ENCODE data around the gene IL27RA. TPM values are rescaled to one million over a fixed set of nuclear protein-coding genes. Genes with fewer than 3 reads are reported as not detected.

IL27RA gene
- polyA plus RNA-seq, 1 experiment = 6.6 TPM

DNA sequence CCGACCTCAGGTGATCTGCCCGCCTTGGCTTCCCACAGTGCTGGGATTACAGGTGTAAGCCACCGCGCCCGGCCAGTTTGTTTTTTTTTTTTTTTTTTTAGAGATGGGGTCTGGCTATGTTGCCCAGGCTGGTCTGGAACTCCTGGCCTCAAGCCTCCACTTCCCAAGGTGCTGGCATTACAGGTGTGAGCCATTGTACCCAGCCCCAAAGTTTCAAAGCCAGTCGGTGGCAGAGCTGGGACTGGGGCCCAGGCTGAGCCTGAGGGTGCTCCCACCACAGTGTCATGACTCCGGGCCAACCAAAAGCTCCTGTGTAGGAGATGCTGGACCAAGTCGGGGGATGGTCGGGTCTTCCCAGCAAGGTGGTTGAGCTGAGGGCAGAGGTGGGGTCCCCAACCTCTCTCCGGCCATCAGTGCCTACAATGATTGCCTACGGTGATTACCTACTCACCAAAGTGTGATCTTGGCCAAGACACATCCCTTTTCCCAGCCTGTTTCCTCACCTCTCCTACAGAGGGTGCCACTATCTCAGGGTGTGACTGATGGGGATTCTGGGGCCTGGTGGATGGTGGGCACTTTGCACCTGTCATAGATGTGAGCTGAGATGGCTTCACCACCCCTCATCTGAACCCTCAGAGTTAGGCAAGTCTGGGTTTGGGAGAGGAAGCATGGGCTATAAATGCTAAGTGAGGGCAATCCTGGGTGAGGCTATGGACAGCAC lies 64.9 kb downstream of the IL27RA start:
- peaks cover 18% of the 10 kb centered on the region for H3K36me3 ChIP-seq (ENCODE audit: control insufficient read depth, insufficient read depth, low read length)
- H3K4me3 ChIP-seq (ENCODE audit: low read depth, low read length) = no peak overlapping the region
- no peak for DNase-seq (ENCODE audit: low read depth)
- H3K27me3 ChIP-seq (ENCODE audit: control insufficient read depth, insufficient read depth, low read length) = no peaks in the 10 kb centered on the region
- TF ChIP-seq, protein P1, sequence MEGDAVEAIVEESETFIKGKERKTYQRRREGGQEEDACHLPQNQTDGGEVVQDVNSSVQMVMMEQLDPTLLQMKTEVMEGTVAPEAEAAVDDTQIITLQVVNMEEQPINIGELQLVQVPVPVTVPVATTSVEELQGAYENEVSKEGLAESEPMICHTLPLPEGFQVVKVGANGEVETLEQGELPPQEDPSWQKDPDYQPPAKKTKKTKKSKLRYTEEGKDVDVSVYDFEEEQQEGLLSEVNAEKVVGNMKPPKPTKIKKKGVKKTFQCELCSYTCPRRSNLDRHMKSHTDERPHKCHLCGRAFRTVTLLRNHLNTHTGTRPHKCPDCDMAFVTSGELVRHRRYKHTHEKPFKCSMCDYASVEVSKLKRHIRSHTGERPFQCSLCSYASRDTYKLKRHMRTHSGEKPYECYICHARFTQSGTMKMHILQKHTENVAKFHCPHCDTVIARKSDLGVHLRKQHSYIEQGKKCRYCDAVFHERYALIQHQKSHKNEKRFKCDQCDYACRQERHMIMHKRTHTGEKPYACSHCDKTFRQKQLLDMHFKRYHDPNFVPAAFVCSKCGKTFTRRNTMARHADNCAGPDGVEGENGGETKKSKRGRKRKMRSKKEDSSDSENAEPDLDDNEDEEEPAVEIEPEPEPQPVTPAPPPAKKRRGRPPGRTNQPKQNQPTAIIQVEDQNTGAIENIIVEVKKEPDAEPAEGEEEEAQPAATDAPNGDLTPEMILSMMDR (IDR thresholded peaks at IDR 0.05; ENCODE audit: insufficient read depth, low read depth, low read length) = no peak
- CTCF ChIA-PET = interaction anchor here (1.4 kb wide), 1 partner anchor 17 kb away, joined by 6 read pairs; no protein-coding TSS in a partner anchor
- POLR2A ChIA-PET = no interaction called here

DNA sequence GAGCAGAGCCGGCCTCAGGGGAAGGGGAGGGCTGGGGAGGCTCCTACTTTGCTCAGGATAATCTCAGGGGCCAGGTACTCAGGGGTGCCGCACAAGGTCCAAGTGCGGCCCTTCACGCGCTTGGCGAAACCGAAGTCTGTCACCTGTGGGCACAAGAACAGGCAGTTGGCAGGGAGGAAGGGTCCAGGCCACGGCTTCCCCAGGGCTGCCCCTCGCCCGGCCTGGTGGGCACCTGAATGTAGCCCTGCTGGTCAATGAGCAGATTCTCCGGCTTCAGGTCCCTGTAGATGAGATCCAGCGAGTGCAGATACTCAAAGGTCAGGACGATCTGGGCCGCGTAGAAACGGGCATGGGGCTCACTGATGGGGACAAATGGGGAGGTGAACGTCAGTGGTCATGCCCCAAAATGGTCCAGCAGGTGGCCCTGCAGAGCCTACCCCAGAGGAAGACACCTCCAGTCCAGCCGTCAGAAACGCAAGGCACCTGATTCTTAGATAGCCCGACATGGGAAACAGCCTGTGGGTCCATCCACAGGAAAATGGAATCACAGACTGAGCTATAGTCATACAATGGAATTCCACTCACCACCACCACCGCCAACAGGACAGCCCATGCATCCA lies 66.1 kb downstream of the IL27RA start:
- Histone ChIP-seq H3K36me3 (ENCODE audit: control insufficient read depth, insufficient read depth, low read length) (peaks cover 20% of the 10 kb centered on the region), H3K27me3 (ENCODE audit: control insufficient read depth, insufficient read depth, low read length) (no peaks in the 10 kb centered on the region), H3K4me3 (ENCODE audit: low read depth, low read length) (no peak overlapping the region)
- POLR2A ChIA-PET = no interaction called here
- DNase-seq (ENCODE audit: low read depth) = no peak
- TF ChIP-seq, protein P1 (IDR thresholded peaks at IDR 0.05; ENCODE audit: insufficient read depth, low read depth, low read length) = no peak
- CTCF ChIA-PET = no interaction called here

DNA sequence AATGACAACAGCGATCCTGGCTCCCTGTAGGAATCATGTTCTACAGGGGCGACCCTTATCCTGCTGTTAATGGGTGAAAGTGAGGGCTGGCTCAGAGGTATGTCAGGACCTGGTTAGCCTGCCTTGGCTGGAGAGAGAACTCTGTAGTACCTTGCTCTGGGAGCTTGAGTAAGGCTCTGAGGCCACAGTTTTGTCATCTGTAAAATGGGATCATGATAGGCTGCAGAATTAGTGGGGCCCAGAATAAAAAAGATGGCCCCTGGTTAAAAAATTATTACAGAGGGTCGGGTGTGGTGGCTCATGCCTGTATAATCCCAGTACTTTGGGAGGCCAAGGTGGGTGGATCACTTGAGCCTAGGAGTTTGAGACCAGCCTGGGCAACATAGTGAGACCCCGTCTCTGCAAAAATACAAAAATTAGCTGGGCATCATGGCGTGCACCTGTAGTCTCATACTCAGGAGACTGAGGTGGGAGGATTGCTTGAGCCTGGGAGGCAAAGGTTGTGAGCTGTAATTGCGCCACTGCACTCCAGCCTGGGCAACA lies 69.5 kb downstream of the IL27RA start:
- H3K36me3 ChIP-seq (ENCODE audit: control insufficient read depth, insufficient read depth, low read length) = peaks cover 32% of the 10 kb centered on the region
- no peak overlapping the region for H3K4me3 ChIP-seq (ENCODE audit: low read depth, low read length)
- POLR2A ChIA-PET = no interaction called here
- TF ChIP-seq, protein P1 (IDR thresholded peaks at IDR 0.05; ENCODE audit: insufficient read depth, low read depth, low read length) = no peak
- H3K27me3 ChIP-seq (ENCODE audit: control insufficient read depth, insufficient read depth, low read length) = no peaks in the 10 kb centered on the region
- no peak for DNase-seq (ENCODE audit: low read depth)
- CTCF ChIA-PET = interaction anchor here (0.7 kb wide), 1 partner anchor 13 kb away, joined by 3 read pairs; no protein-coding TSS in a partner anchor

DNA sequence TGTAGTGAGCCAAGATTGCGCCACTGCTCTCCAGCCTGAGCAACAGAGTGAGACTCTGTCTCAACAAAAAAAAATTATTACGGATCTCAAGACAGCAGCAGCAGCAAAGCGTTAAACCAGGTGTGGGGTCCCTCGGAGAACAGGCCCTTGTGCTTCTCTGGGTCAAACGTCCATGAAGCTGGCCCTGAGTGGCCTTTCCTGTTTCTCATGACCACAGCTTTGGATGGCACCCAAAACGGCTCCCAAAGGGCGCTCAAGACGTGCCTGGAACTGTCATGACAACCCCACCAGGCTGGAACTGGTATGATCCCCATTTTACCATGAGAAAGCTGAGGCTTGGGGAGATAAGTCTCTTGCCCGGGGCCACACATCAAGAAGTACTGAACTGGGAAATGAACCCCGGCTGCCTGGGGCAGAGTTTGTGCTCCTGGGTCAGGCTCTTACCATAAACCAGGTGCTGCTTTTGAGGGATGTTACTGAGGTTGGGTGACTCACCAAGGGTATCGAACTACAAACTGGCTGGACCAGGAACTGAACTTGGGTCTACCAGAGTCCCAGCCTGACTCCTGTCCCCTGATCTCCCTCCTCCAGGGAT lies 70.6 kb downstream of the IL27RA start:
- no peak for DNase-seq (ENCODE audit: low read depth)
- TF ChIP-seq, protein P1 (IDR thresholded peaks at IDR 0.05; ENCODE audit: insufficient read depth, low read depth, low read length) = no peak
- CTCF ChIA-PET = interaction anchor here (0.8 to 1.3 kb wide), 2 partner anchors 10 to 29 kb away, joined by 3 to 4 read pairs; partner anchors contain the start of gene MISP3
- POLR2A ChIA-PET = no interaction called here
- Histone ChIP-seq H3K27me3 (ENCODE audit: control insufficient read depth, insufficient read depth, low read length) (no peaks in the 10 kb centered on the region), H3K36me3 (ENCODE audit: control insufficient read depth, insufficient read depth, low read length) (peaks cover 26% of the 10 kb centered on the region), H3K4me3 (ENCODE audit: low read depth, low read length) (no peak overlapping the region)

DNA sequence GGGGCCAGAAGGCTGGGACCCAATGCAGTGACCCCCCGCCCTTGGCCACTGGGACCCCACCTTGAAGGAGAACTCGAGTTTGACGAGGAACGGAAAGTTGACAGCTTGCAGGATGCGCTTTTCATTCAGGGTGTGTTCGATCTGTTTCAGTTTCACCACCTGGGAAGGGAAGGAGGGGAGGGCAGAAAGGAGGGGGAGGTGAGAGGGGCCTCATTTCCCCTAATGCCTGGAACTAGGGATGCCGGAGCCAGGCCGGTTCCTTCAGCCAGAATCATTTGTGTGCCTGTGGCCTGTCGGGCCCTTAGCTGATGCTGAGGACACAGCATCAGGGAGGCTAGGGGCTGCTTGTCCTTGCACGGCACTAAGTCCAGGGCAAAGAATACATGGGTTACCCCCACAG lies 71.2 kb downstream of the IL27RA start:
- DNase-seq (ENCODE audit: low read depth) = no peak
- Histone ChIP-seq H3K4me3 (ENCODE audit: low read depth, low read length) (no peak overlapping the region), H3K36me3 (ENCODE audit: control insufficient read depth, insufficient read depth, low read length) (peaks cover 22% of the 10 kb centered on the region), H3K27me3 (ENCODE audit: control insufficient read depth, insufficient read depth, low read length) (no peaks in the 10 kb centered on the region)
- POLR2A ChIA-PET = no interaction called here
- CTCF ChIA-PET = interaction anchor here (1.3 to 2.0 kb wide), 2 partner anchors 10 to 11 kb away, joined by 4 to 7 read pairs; a partner anchor contains a TSS
- TF ChIP-seq, protein P1 (IDR thresholded peaks at IDR 0.05; ENCODE audit: insufficient read depth, low read depth, low read length) = no peak

All from BJ (cell line).